Measurements from ENCODE around the gene RND3.

RND3 gene

DNA sequence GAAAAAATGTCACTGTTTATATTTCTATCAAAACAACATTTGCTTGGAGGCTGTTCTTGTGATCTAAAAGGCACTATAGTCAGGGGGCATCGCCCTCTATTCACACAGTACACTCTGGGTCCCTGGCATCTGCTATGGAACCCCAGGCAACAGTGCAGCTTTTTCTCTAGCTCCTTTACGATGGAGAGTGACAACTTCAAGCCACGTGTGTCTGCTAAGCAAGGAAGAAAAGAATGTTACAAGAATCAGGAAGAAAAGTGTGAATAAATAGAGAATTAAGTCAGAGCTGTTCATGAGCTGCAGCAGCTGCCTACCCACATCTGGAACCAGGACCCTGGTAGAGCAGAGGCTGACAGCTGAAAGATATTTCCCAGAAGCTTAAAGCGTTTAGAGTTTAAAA is 11.2 kb downstream of the RND3 start:
- no peak for DNase-seq (ENCODE audit: low read depth in 3 of 3)

DNA sequence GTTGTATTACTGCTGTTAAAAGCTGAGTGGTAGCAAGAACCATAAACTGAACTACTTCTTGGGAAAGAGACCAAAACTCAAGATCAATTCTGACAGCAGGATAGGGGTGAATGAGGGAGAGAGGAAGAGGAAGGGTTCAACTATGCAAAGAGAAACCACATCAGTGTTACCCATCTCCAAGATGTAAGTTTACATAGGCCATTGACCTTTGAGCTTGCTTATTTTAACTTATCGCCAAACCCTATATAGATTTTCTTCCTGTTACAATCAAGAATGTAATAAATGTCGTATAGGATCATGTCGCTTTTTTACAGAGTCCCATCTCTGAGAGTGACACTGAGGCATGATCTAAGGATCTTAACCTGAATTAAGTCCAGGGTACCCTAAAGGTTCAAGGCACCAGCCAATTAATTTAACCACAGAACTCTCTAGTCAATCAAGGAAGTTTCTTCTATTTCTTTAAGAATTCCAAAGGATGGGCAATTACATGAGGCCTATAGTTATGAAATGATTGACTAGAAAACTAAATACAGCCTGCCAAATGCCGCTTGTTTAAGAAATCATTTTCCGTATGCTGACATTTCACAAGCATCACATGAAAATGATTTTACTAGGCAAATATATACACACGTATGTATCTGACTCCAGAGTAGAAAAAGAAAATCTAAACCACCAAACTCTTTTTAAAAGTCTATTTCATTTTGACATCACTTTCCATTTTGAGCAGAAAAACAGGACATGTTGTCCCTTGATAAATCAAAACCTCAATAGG is 11.8 kb downstream of the RND3 start:
- no peak for DNase-seq (ENCODE audit: low read depth in 3 of 3)

GRCh38 chr2:150474326-150475074 is 13.0 kb downstream of the RND3 start:
- DNase-seq (ENCODE audit: low read depth in 3 of 3), result no peak

DNA sequence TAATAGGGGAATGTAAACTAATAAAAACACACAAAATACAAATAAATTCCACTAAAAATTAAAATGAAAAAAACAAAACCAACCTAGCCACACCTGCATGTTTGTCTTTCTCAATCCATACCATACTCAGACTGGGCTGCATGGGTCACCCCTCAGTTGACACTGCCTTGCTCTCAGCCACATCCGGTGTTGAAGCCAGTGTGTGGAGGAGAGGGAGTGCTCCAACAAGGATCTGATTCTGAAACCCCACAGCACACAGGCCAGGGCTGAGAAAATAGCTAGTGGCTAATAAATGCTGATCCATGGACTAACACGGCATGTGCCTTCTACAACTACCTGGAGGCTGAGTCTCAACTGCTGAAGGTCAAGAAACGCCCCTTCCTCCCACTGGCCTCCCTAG is 13.7 kb downstream of the RND3 start:
- no peak for DNase-seq (ENCODE audit: low read depth in 3 of 3)

DNA sequence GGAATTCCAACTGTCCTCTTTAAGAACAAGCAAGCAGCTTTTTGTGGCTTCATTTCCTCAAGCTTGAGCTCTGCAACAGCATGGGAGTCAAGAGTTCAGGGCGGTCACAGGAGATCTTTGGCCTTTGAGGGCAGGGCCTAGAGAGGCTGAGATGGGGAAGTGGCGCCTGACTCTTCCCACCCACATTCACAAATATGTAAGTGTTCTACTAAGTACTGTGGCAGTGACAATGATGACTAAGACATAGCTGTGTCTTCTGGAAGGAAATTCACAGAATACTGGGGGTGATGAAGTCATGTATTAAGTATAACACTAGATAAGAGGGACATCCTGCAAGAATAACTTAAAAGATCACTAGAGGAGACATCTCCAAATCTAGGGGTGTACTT is 15.0 kb downstream of the RND3 start:
- DNase-seq (ENCODE audit: low read depth in 3 of 3), result no peak

DNA sequence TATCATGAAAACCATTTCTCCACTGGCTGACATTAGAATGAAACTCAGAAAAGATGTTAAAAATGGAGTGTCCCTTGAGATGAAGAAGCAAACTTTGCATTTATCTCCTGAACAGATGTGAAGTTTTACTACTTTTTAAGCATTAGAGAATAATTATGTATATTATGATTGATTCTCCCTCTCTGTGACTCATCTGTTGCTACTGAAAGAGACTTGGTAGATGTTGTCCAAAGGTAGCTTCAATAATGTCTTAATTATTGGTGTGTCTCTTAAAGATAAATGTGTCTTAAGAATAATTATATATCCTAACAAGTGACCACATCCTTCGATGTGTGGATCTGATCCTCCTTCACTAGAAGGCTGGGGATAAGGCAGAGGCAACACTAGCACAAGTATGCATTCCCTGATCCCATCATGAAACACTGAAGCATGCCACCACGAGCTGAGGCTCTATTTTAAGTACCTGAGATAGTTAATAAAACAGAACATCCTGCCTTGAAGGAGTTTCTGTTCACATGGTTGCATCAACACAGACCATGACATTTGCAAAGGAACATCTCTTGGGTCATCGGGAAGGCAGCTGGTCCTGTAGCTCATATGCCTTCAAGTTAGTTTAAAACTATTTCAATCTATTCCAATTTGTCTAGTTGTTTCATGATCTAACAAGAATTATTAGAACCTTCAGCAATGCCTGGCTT is 15.5 kb downstream of the RND3 start:
- no peak for DNase-seq (ENCODE audit: low read depth in 3 of 3)

- no peak for DNase-seq (ENCODE audit: low read depth in 3 of 3)
Measured at GRCh38 chr2:150470435-150470834, 17.0 kb downstream of the RND3 start.

DNA sequence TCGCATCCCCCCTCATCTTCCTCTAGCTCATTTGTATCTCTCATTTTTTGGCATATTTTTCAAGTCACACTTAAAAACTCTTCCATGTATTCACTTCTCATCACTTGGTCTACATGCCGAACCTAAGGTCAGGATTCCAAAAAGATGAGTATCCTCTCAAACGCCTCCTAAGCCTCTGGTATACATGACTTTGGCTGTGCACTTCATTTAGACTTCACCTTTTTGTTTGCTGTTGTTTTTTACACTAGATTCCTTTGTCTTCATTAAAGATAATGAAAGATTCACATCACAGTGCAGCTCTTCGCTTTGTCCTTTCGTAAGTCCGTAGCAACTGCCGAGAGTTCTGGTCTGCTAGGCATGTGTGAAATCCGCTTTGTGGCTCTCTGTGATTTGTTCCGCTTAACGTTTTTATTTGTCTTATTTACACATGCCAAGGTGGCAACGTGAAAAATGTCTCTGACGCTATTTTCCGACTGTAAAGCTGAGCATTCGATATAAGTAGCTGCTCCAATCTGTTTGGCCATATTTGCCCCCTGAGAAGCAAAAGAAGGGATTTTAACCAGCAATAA is 17.7 kb downstream of the RND3 start:
- no peak for DNase-seq (ENCODE audit: low read depth in 3 of 3)

- no peak for DNase-seq (ENCODE audit: low read depth in 3 of 3)
Measured at GRCh38 chr2:150468350-150468960, 19.0 kb downstream of the RND3 start.

GRCh38 chr2:150467621-150467963 is 19.9 kb downstream of the RND3 start:
- no peak for DNase-seq (ENCODE audit: low read depth in 3 of 3)

DNA sequence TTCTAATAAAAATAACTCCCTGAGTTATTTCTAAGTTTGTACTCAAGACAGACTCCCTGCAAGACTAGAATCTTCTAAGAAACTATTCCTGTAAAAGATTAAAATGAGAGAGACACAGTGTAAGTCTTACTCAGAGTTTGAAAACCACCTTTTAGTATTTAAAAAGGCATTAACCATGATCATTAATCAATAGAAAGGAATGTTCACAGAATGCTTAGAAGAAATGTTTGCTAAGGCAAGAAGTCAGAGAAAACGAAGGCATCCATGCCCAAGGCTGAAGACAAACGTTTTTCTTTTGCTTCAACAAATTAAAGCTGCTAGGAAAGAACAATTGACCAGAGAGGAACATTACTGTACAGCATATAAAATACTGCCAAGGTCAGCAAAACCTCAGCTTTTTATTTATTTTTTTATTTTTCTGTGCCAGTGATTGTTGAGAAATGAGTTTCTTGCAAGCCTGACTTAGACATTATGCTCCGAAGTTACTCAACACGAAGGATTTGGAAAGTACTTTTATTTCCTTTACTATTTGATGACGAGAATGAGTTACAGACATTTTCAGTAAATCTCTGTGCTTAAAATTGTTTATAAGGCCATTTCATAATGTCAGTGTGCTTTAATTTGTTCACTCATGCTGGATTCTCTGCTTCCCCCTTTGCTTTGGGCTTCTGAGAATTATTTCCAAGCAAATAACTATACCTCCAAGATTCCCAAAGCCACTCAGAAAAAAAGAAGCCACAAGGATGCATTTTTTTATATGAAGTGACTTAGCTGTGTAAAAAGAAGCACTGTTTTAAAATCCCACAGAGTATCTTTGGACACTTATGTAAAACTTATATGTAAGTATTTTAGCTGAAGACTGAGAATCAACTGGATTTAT is 20.5 kb downstream of the RND3 start:
- no peak for DNase-seq (ENCODE audit: low read depth in 3 of 3)

GRCh38 chr2:150465703-150466569 is 21.5 kb downstream of the RND3 start:
- DNase-seq (ENCODE audit: low read depth in 3 of 3), result no peak

DNA sequence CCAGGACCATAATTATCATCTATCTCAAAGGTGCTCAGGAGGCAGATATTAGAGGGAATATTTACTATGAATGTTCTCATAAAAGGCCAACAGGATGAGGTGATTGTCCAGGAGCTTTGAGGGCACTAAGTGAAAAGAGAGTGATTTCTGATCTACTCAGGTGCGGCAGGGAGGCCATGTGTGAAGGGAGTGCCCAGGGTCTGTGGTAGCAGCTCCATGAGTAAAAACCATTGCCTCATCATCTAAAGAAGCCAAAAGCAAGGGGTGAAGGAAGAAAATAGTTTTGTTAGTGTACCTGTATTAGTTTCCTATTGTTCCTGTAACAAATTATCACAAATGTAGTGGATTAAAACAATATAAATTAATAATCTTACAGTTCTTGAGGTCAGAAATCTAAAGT is 22.5 kb downstream of the RND3 start:
- no peak for DNase-seq (ENCODE audit: low read depth in 3 of 3)

- DNase-seq (ENCODE audit: low read depth in 3 of 3), result no peak
Measured at GRCh38 chr2:150464270-150464669, 23.2 kb downstream of the RND3 start.

DNA sequence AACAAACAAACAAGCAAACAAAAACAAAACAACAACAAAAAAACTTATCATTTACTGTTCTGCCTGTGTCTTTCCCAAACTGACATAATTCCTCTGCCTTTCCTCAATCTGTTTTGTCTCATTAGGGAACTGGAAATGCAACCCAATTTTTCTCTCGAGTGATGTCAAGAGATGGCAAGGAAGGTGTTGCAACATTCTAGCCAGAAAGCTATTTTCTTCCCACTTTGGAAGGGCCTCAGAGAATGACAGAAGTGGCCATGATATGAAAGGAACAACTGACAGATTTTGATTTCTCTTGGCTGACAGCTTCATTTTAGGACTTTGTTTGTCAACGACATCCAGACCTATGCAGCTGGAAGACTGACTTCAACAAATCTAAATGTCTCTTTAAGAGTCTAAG is 24.7 kb downstream of the RND3 start:
- no peak for DNase-seq (ENCODE audit: low read depth in 3 of 3)

DNA sequence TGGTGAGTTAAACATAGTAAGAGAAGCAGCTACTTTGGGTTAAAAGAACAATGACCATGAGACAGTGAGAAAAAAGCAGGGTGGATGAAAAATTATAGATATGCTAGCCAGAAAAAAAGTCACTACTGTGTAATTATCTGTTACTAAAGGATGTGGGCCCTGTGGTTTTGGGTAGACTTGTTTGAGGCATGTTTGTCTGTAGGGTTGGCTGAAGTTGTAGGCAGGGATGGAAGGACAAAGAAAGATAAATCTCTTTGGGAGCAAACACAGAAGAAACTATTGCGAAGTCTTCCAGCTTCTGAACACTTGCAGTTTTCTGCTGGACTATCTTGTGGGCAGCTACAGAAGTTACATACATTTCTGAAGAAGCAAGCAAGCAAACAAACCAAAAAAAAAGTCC is 28.2 kb downstream of the RND3 start:
- DNase-seq (ENCODE audit: low read depth in 3 of 3), result no peak

GRCh38 chr2:150450765-150451164 is 36.7 kb downstream of the RND3 start:
- no peak for DNase-seq (ENCODE audit: low read depth in 3 of 3)

DNA sequence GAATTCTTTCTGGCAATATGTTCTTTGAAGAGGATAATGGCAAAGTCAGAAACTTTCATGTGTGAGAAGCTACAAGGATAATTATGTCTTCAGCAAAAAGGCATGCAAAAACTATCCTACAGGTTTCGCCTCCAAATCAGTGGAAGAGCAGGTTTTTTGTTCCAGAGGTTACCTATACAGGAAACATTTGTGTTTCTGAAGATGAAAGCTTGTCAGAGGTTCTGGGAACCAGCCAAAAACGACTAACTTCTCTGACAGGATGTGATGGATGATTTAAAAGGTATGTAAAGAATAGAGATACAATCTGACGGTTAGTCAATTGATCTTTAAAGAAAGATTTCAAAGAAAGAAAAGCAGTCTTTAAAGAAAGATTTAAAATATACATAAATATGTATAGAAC is 37.6 kb downstream of the RND3 start:
- no peak for DNase-seq (ENCODE audit: low read depth in 3 of 3)

- DNase-seq (ENCODE audit: low read depth in 3 of 3), result no peak
Measured at GRCh38 chr2:150445398-150445797, 42.1 kb downstream of the RND3 start.

DNA sequence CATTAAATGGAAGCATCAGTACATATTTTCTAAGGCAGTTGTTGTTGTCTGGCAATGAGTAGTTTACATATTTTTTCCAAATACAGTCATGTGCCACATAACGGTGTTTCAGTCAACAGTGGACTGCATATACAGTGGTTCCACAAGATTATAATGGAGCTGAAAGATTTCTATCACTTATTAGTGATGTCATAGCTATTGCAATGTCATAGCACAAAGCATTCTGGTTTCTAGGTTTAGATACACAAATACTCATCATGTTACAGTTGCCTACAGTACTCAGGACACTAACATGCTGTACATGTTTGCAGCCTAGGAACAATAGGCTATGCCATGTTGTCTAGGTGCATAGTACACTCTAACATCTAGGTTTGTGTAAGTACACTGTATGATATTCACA is 45.0 kb downstream of the RND3 start:
- no peak for DNase-seq (ENCODE audit: low read depth in 3 of 3)

Data from stimulated activated CD4-positive, alpha-beta T cell treated with anti-CD3 and anti-CD28 coated beads, TNF-alpha, amount 100 ng/mL, for 24 hours (primary cell).